ENCODE data around the gene ETS1.

DNA sequence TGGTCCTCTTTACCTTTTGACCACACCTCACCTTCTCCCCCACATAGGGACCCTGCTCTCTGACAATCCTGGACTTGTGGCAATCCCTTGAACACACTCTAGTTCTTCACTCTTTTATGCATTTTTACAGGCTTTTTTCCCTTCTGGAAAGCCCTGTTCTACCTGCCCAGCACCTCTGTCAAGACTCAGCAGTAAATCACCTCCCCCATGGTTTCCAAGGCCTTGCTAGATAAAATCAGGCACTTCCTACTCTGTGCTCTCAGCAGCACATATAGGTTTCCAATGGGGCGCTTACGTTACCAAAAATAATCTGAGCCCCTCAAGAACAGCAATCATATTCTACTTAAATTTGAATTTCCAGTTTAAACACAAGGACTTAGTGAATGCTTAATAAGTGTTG lies 53.9 kb downstream of the ETS1 start:
- TF ChIP-seq, protein P1, sequence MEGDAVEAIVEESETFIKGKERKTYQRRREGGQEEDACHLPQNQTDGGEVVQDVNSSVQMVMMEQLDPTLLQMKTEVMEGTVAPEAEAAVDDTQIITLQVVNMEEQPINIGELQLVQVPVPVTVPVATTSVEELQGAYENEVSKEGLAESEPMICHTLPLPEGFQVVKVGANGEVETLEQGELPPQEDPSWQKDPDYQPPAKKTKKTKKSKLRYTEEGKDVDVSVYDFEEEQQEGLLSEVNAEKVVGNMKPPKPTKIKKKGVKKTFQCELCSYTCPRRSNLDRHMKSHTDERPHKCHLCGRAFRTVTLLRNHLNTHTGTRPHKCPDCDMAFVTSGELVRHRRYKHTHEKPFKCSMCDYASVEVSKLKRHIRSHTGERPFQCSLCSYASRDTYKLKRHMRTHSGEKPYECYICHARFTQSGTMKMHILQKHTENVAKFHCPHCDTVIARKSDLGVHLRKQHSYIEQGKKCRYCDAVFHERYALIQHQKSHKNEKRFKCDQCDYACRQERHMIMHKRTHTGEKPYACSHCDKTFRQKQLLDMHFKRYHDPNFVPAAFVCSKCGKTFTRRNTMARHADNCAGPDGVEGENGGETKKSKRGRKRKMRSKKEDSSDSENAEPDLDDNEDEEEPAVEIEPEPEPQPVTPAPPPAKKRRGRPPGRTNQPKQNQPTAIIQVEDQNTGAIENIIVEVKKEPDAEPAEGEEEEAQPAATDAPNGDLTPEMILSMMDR (optimal IDR thresholded peaks at IDR 0.05 in 1 of 3, IDR thresholded peaks at IDR 0.05 in 1 of 3, conservative IDR thresholded peaks at IDR 0.05 in 1 of 3; ENCODE audit: extremely low read depth in 1 of 3, insufficient read depth in 2 of 3, low read length in 3 of 3): no peak
- no peak for TF ChIP-seq EZH2 (IDR thresholded peaks at IDR 0.05; ENCODE audit: low read length)

All from keratinocyte (primary cell).